GM12872 (cell line): ENCODE results near the gene DSG3.

Source experiments
- CTCF ChIP-seq: IDR thresholded peaks from 3 replicates; pipeline ENCODE4 v1.5.1; 2011; ENCODE audit warnings: low read depth, mild to moderate bottlenecking, low read length, moderate library complexity; ENCODE audit not compliant: insufficient read depth

The DSG3 gene

GRCh38 chr18:31500051-31500688 is 52.6 kb downstream of the DSG3 start:
- TF ChIP-seq CTCF: no peak

- TF ChIP-seq CTCF: no peak
Observed at GRCh38 chr18:31503011-31503410, 55.5 kb downstream of the DSG3 start.

- TF ChIP-seq CTCF: no peak
Observed at GRCh38 chr18:31504455-31505147, 57.1 kb downstream of the DSG3 start.

GRCh38 chr18:31505156-31505555 is 57.6 kb downstream of the DSG3 start:
- TF ChIP-seq CTCF: no peak

- TF ChIP-seq CTCF: no peak
Observed at GRCh38 chr18:31506024-31506742, 58.6 kb downstream of the DSG3 start.

GRCh38 chr18:31508781-31509180 is 61.2 kb downstream of the DSG3 start:
- TF ChIP-seq CTCF: no peak

GRCh38 chr18:31509571-31509970 is 62.0 kb downstream of the DSG3 start:
- TF ChIP-seq CTCF: no peak
